ENCODE data around the gene XRCC1.

- TF ChIP-seq CTCF (conservative IDR thresholded peaks at IDR 0.05 in 1 of 2, IDR thresholded peaks at IDR 0.05 in 1 of 2; ENCODE audit: extremely low read depth in 1 of 2, insufficient read depth in 1 of 2, low read depth in 1 of 2, low read length in 2 of 2) (no peak), EZH2 (IDR thresholded peaks at IDR 0.05; ENCODE audit: borderline replicate concordance, low read length) (no peak)
Observed at GRCh38 chr19:43544077-43544476, 31.2 kb downstream of the XRCC1 start.
